HG03521 (cell line): ENCODE measurements around the gene HEATR5A.
A peak's percentile ranks its signal among the peaks of the same experiment; 100 is the strongest.

Source experiments
- ATAC-seq: cut with Tn5 transposase; IDR thresholded peaks from one replicate; pipeline ENCODE4 v1.9.1; 2021; ENCODE audit warnings: mild to moderate bottlenecking, moderate library complexity; ENCODE audit not compliant: unreplicated experiment

HEATR5A gene

GRCh38 chr14:31428011-31428410 is 7.7 kb upstream of the HEATR5A start:
- no peak for ATAC-seq

GRCh38 chr14:31426663-31427062 is 6.3 kb upstream of the HEATR5A start:
- ATAC-seq = no peak

- ATAC-seq = no peak
Observed at GRCh38 chr14:31425905-31426304, 5.6 kb upstream of the HEATR5A start.

- no peak for ATAC-seq
Observed at GRCh38 chr14:31421200-31421599, 850 bp upstream of the HEATR5A start.

GRCh38 chr14:31419967-31420318 is 407 bp downstream of the HEATR5A start:
- peak; percentile 15 for ATAC-seq

- ATAC-seq = no peak
Observed at GRCh38 chr14:31419179-31419966, 977 bp downstream of the HEATR5A start.

GRCh38 chr14:31418440-31418839 is 1.9 kb downstream of the HEATR5A start:
- ATAC-seq = no peak

GRCh38 chr14:31414190-31414833 is 6.0 kb downstream of the HEATR5A start:
- no peak for ATAC-seq

- no peak for ATAC-seq
Observed at GRCh38 chr14:31411218-31411727, 9.1 kb downstream of the HEATR5A start.

- ATAC-seq = no peak
Observed at GRCh38 chr14:31410048-31410650, 10.2 kb downstream of the HEATR5A start.

GRCh38 chr14:31408421-31408820 is 11.9 kb downstream of the HEATR5A start:
- ATAC-seq = no peak

GRCh38 chr14:31405599-31406232 is 14.6 kb downstream of the HEATR5A start:
- ATAC-seq = no peak

- ATAC-seq = no peak
Observed at GRCh38 chr14:31405106-31405505, 15.2 kb downstream of the HEATR5A start.

GRCh38 chr14:31403707-31404106 is 16.6 kb downstream of the HEATR5A start:
- ATAC-seq = no peak

- no peak for ATAC-seq
Observed at GRCh38 chr14:31402764-31403439, 17.4 kb downstream of the HEATR5A start.

GRCh38 chr14:31401369-31401932 is 18.9 kb downstream of the HEATR5A start:
- no peak for ATAC-seq

GRCh38 chr14:31400031-31400638 is 20.2 kb downstream of the HEATR5A start:
- ATAC-seq = no peak

GRCh38 chr14:31395572-31396205 is 24.7 kb downstream of the HEATR5A start:
- no peak for ATAC-seq

- ATAC-seq = no peak
Observed at GRCh38 chr14:31395119-31395518, 25.2 kb downstream of the HEATR5A start.
